SK-N-SH treated with all-trans-retinoic acid at 6 μM for 48 hours (cell line): ENCODE measurements around the gene CEP85.
A peak's percentile ranks its signal among the peaks of the same experiment; 100 is the strongest.

Experiments used
- ATAC-seq: fragments of 200-7000 bp; cut with Tn5 transposase; 3 replicates; pipeline ENCODE4 v1.9.1; 2020; ENCODE audit warnings: mild to moderate bottlenecking, moderate library complexity
- ARNTL ChIP-seq: fragments of 450-650 bp; formaldehyde crosslinking; IDR thresholded peaks from 2 replicates; pipeline ENCODE4 v1.5.0; 2020; ENCODE audit warnings: low read depth, mild to moderate bottlenecking, moderate library complexity, borderline replicate concordance
- BACH2 ChIP-seq: fragments of 250-450 bp; sonication (Bioruptor Pico); IDR thresholded peaks from 2 replicates; pipeline ENCODE4 v1.9.0; 2021; ENCODE audit warnings: mild to moderate bottlenecking, borderline replicate concordance
- CSDC2 ChIP-seq: fragments of 250-450 bp; sonication (Bioruptor Pico); IDR thresholded peaks from 2 replicates; pipeline ENCODE4 v1.5.0; 2020; ENCODE audit warnings: mild to moderate bottlenecking, moderate library complexity
- ESRRG ChIP-seq: fragments of 250-450 bp; sonication (Bioruptor Pico); IDR thresholded peaks from 2 replicates; pipeline ENCODE4 v1.6.1; 2021; ENCODE audit warnings: mild to moderate bottlenecking
- GLIS3 ChIP-seq: fragments of 250-450 bp; sonication (Bioruptor Pico); IDR thresholded peaks from 2 replicates; pipeline ENCODE4 v1.5.0; 2020; ENCODE audit warnings: mild to moderate bottlenecking, moderate library complexity
- ISL1 ChIP-seq: fragments of 250-450 bp; sonication (Bioruptor Pico); IDR thresholded peaks from 2 replicates; pipeline ENCODE4 v2.1.2; 2022; ENCODE audit warnings: mild to moderate bottlenecking, moderate library complexity
- OSR1 ChIP-seq: fragments of 250-450 bp; sonication (Bioruptor Pico); IDR thresholded peaks from 2 replicates; pipeline ENCODE4 v1.8.0; 2022; ENCODE audit warnings: moderate library complexity, mild to moderate bottlenecking, inconsistent platforms
- PPARA ChIP-seq: fragments of 250-450 bp; sonication (Bioruptor Pico); IDR thresholded peaks from 2 replicates; pipeline ENCODE4 v1.5.0; 2020; ENCODE audit warnings: mild to moderate bottlenecking, borderline replicate concordance
- RARB ChIP-seq: fragments of 250-450 bp; sonication (Bioruptor Pico); IDR thresholded peaks from 2 replicates; pipeline ENCODE4 v1.8.0; 2021; ENCODE audit warnings: mild to moderate bottlenecking, moderate library complexity
- SNAI2 ChIP-seq: fragments of 250-450 bp; sonication (Bioruptor Pico); IDR thresholded peaks from 2 replicates; pipeline ENCODE4 v1.5.0; 2020; ENCODE audit warnings: mild to moderate bottlenecking, moderate library complexity
- TCF4 ChIP-seq: fragments of 250-450 bp; sonication (Bioruptor Pico); IDR thresholded peaks from 2 replicates; pipeline ENCODE4 v1.8.0; 2021; ENCODE audit warnings: mild to moderate bottlenecking, moderate library complexity, borderline replicate concordance
- TOX ChIP-seq: fragments of 250-450 bp; sonication (Bioruptor Pico); IDR thresholded peaks from 2 replicates; pipeline ENCODE4 v1.8.0; 2021; ENCODE audit warnings: mild to moderate bottlenecking, moderate library complexity, borderline replicate concordance
- ZFP3 ChIP-seq: fragments of 250-450 bp; sonication (Bioruptor Pico); IDR thresholded peaks from 2 replicates; pipeline ENCODE4 v1.5.0; 2020; ENCODE audit warnings: mild to moderate bottlenecking, moderate library complexity
- ZFP30 ChIP-seq: fragments of 450-650 bp; formaldehyde crosslinking; IDR thresholded peaks from 2 replicates; pipeline ENCODE4 v1.5.0; 2022; ENCODE audit warnings: mild to moderate bottlenecking, moderate library complexity
- ZNF565 ChIP-seq: fragments of 450-650 bp; formaldehyde crosslinking; conservative IDR thresholded peaks from 2 replicates; pipeline ENCODE4 v1.5.0; 2020; ENCODE audit warnings: low read depth, mild to moderate bottlenecking, moderate library complexity
- ZNF8 ChIP-seq: fragments of 450-650 bp; formaldehyde crosslinking; IDR thresholded peaks from 2 replicates; pipeline ENCODE4 v1.5.0; 2020; ENCODE audit warnings: mild to moderate bottlenecking, moderate library complexity
- TF ChIP-seq, protein P1 (sequence below): fragments of 250-450 bp; sonication (Bioruptor Pico); IDR thresholded peaks from 2 replicates; pipeline ENCODE4 v1.5.1; 2020; ENCODE audit warnings: low read depth, mild to moderate bottlenecking, moderate library complexity
- TF ChIP-seq, protein P2 (sequence below): fragments of 250-450 bp; sonication (Bioruptor Pico); IDR thresholded peaks from 2 replicates; pipeline ENCODE4 v1.5.1; 2021; ENCODE audit warnings: mild to moderate bottlenecking, moderate library complexity
- TF ChIP-seq, protein P3 (sequence below): fragments of 250-450 bp; sonication (Bioruptor Pico); IDR thresholded peaks from 2 replicates; pipeline ENCODE4 v1.8.0; 2020; ENCODE audit warnings: mild to moderate bottlenecking, moderate library complexity, borderline replicate concordance
- TF ChIP-seq, protein P4 (sequence below): fragments of 250-450 bp; sonication (Bioruptor Pico); IDR thresholded peaks from 2 replicates; pipeline ENCODE4 v1.8.0; 2021; ENCODE audit warnings: low read depth, mild to moderate bottlenecking, moderate library complexity, borderline replicate concordance

CEP85 gene

DNA sequence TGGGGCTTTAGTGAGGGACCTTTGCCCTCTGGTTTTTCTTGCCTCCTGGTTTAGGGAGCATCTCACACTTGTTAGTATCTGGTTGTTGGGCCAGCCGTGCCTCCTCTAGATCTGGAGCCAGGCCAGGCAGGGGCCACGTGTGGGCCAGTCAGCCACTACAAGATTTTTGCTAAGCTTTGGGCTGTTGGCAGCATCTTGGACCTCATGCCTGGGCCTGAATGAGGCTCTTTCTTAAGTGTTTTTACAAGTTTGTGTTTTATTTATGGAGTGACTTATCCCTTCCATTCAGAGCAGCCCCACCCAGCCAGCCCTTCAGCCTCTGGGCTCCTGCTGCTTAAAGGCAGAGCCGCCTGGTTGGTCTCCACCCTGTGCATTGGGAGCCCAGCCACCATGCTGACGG, 44.3 kb downstream of the CEP85 start (continued):
- TF ChIP-seq PPARA (CRISPR knock-in tag): no peak
- TF ChIP-seq BACH2 (CRISPR knock-in tag): no peak

DNA sequence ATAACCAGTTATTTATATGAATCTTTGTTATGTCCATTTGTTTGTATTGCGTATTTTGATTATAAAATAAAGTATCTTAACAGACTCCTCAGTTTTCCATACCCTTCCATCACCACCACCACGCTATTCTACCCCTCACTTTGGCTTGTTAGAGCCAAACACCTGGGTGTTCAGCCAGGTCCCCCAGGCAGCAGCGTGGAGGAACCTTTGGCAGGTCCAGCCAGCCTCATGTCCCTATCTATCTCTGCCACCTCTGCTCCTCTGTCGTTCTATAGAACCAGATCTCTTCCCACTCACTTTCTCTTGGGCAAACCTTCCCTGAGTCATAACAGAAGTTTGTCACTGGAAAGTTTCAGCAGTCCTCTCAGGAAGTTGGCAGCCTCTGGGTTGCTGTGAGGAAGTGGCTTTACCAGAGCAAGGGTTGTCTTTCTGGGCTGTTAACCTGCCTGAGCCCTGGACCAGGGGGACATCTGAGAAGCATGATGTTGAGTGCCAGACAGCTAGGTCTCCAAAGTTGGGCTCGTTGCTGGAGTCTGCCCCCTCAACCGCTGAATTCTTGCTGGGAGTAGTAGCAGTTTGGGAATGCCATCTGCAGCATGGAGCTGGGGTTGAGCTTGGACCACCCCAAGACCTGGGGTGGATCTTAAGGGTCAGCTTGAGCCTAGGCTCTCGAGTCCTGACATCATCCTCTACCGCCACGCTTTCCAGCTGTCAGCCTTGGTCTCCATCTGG, 44.9 kb downstream of the CEP85 start:
- TF ChIP-seq ESRRG (CRISPR knock-in tag) (no peak), TOX (no peak), OSR1 (CRISPR knock-in tag) (no peak)
- TF ChIP-seq, protein P1, sequence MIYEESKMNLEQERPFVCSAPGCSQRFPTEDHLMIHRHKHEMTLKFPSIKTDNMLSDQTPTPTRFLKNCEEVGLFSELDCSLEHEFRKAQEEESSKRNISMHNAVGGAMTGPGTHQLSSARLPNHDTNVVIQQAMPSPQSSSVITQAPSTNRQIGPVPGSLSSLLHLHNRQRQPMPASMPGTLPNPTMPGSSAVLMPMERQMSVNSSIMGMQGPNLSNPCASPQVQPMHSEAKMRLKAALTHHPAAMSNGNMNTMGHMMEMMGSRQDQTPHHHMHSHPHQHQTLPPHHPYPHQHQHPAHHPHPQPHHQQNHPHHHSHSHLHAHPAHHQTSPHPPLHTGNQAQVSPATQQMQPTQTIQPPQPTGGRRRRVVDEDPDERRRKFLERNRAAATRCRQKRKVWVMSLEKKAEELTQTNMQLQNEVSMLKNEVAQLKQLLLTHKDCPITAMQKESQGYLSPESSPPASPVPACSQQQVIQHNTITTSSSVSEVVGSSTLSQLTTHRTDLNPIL (CRISPR knock-in tag): no peak
- no peak for ATAC-seq

DNA sequence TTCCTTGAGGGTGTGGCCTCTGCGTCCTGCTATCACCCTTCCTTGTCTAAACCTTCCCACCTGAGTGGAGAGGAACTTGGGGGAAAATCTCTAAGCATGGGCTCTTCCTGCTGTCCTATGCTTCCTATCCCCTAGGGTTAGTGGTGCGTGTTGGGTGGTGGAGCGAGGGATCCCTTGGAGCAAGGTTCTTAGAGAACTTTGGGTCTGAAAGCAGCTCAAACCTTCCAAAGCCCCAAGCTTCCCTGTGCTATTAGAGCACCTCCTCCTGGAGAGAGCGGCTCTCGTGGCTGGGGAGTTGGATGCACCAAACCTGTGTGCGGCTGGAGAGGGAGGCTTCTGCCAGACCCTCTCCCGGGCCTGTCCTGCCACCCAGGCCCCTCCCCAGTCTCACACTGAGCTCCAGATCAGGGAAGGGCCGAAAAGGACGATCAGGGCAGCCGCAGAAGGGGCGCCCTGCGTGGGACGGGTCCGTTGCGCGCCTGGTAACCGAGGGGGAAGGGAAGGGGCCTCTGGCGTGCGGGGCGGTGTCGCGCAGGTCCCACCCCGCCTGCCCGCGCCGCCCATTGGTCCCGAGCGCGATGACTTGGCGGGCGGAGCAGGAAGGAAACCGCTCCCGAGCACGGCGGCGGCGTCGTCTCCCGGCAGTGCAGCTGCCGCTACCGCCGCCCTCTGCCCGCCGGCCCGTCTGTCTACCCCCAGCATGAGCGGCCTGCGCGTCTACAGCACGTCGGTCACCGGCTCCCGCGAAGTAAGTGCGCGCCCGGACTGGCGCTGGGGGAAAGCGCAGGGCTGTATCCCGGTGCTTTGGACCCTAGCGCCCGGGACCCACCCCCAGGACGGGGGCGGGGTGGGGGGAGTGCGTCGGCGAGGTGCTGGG, 45.7 kb downstream of the CEP85 start, which contains the start of gene SH3BGRL3:
TSS of gene SH3BGRL3 (plus strand) at position 631 of the 877 bp plus-strand sequence. CDS start at position 701, 70 bp downstream.
- peak; percentile 18; the same call in 1 of the 2 replicates for TF ChIP-seq GLIS3 (CRISPR knock-in tag)
- TF ChIP-seq, protein P1 (CRISPR knock-in tag): no peak
- TF ChIP-seq, all 23 proteins: peak for 1
- ATAC-seq: peak; percentile 83

DNA sequence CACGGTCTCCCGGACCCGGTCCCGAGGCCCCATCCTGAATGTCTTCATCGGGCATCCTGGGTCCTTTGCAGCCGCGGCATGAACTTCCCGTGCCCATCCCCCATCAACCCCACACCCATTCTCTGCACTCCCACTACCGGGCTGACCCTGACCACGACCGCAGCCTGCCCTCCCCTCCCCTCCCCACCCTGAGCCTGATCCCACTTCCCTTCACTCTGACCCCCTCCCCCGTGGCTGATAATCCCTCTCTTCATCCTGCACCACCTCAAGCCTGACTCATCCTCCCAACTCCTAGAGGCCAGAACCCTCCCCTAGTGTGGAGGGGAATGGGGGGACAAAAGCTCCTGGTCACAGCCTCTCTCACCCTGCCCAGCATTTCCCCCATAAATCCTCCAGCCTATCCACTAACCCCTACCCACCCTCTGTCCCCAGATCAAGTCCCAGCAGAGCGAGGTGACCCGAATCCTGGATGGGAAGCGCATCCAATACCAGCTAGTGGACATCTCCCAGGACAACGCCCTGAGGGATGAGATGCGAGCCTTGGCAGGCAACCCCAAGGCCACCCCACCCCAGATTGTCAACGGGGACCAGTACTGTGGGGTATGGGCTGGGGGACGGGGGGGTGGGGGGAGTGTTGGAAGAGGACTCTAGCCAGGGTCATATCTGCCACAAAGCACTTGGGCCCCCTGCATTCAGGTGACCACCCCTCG, 46.5 kb downstream of the CEP85 start:
- ATAC-seq: 0 out of 3 replicates have a peak, but pooled peaks have one; percentile 2
- TF ChIP-seq, protein P2, sequence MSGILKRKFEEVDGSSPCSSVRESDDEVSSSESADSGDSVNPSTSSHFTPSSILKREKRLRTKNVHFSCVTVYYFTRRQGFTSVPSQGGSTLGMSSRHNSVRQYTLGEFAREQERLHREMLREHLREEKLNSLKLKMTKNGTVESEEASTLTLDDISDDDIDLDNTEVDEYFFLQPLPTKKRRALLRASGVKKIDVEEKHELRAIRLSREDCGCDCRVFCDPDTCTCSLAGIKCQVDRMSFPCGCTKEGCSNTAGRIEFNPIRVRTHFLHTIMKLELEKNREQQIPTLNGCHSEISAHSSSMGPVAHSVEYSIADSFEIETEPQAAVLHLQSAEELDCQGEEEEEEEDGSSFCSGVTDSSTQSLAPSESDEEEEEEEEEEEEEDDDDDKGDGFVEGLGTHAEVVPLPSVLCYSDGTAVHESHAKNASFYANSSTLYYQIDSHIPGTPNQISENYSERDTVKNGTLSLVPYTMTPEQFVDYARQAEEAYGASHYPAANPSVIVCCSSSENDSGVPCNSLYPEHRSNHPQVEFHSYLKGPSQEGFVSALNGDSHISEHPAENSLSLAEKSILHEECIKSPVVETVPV: no peak
- TF ChIP-seq TCF4 (no peak), RARB (CRISPR knock-in tag) (no peak), ESRRG (CRISPR knock-in tag) (no peak), ZNF8 (CRISPR knock-in tag) (no peak), CSDC2 (CRISPR knock-in tag) (no peak), TOX (no peak), GLIS3 (CRISPR knock-in tag) (no peak), OSR1 (CRISPR knock-in tag) (no peak), ZFP30 (CRISPR knock-in tag) (no peak), SNAI2 (no peak), PPARA (CRISPR knock-in tag) (no peak), ZFP3 (CRISPR knock-in tag) (no peak)

DNA sequence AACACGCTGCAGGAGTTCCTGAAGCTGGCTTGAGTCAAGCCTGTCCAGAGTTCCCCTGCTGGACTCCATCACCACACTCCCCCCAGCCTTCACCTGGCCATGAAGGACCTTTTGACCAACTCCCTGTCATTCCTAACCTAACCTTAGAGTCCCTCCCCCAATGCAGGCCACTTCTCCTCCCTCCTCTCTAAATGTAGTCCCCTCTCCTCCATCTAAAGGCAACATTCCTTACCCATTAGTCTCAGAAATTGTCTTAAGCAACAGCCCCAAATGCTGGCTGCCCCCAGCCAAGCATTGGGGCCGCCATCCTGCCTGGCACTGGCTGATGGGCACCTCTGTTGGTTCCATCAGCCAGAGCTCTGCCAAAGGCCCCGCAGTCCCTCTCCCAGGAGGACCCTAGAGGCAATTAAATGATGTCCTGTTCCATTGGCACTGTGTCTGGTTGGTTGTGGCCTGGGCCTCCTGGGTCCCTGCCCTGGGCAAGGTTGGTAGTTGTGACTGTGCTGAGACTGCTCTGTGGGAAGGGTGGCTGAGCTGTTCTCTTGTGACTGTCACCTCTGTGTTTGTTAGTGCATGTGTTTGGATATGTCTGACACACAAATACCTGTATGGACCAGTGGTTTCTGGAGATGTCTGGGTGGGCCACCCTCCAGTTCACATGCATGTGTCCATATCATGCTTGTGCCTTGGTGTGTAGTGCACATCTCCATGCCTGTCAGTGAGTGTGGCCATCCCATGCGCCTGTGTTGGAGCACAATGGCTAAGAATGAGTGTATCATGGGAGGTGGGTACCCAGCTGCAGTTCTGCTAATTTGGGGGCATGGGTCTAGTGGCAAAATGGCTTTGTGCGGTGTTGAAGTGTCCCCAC, 47.3 kb downstream of the CEP85 start:
- ATAC-seq: no peak
- TF ChIP-seq ARNTL (CRISPR knock-in tag): no peak
- TF ChIP-seq, protein P3, sequence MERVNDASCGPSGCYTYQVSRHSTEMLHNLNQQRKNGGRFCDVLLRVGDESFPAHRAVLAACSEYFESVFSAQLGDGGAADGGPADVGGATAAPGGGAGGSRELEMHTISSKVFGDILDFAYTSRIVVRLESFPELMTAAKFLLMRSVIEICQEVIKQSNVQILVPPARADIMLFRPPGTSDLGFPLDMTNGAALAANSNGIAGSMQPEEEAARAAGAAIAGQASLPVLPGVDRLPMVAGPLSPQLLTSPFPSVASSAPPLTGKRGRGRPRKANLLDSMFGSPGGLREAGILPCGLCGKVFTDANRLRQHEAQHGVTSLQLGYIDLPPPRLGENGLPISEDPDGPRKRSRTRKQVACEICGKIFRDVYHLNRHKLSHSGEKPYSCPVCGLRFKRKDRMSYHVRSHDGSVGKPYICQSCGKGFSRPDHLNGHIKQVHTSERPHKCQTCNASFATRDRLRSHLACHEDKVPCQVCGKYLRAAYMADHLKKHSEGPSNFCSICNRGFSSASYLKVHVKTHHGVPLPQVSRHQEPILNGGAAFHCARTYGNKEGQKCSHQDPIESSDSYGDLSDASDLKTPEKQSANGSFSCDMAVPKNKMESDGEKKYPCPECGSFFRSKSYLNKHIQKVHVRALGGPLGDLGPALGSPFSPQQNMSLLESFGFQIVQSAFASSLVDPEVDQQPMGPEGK: no peak
- no peak for TF ChIP-seq TOX
- no peak for TF ChIP-seq SNAI2
- TF ChIP-seq, protein P4, sequence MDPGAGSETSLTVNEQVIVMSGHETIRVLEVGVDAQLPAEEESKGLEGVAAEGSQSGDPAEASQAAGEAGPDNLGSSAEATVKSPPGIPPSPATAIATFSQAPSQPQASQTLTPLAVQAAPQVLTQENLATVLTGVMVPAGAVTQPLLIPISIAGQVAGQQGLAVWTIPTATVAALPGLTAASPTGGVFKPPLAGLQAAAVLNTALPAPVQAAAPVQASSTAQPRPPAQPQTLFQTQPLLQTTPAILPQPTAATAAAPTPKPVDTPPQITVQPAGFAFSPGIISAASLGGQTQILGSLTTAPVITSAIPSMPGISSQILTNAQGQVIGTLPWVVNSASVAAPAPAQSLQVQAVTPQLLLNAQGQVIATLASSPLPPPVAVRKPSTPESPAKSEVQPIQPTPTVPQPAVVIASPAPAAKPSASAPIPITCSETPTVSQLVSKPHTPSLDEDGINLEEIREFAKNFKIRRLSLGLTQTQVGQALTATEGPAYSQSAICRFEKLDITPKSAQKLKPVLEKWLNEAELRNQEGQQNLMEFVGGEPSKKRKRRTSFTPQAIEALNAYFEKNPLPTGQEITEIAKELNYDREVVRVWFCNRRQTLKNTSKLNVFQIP: no peak
- TF ChIP-seq ZFP3 (CRISPR knock-in tag): no peak
- TF ChIP-seq ISL1: no peak
- no peak for TF ChIP-seq ZNF8 (CRISPR knock-in tag)
- no peak for TF ChIP-seq ZNF565
- TF ChIP-seq CSDC2 (CRISPR knock-in tag): no peak
